PC-9 (cell line): Measurements from ENCODE around the gene BRD1. TPM values are rescaled to one million over a fixed set of nuclear protein-coding genes. Genes with fewer than 3 reads are reported as not detected.

Source experiments
- BruUV-seq: library from RNA; stranded (reverse); fragments of 400-500 nt; replicated peaks from 2 replicates; lab custom pipeline; 2021; lab: Mats Ljungman, UMichigan
- CTCF ChIA-PET: fragments of 300-600 bp; sonication (Branson Sonifier 250); formaldehyde crosslinking; loops from one replicate; lab custom pipeline; 2022; ENCODE audit warnings: antibody characterized with exemption; lab: Charles Lee
- POLR2A ChIA-PET: fragments of 300-600 bp; sonication (Branson Sonifier 250); formaldehyde crosslinking; loops from one replicate; lab custom pipeline; 2022; ENCODE audit warnings: antibody characterized with exemption; ENCODE audit not compliant: unreplicated experiment; lab: Charles Lee
- DNase-seq, 2 experiments: peaks; one replicate each; pipeline versions ENCODE4 v3.0.0 to v3.0.0-alpha.2; 2015 to 2022; ENCODE audit warnings: mixed read lengths in 1 of 2
- H2AFZ ChIP-seq: fragments of 200-600 bp; sonication (generic); 2 replicates; pipeline ENCODE4 v1.8.1; 2017; ENCODE audit warnings: antibody characterized with exemption
- H3F3A ChIP-seq: fragments of 200-600 bp; sonication (generic); 2 replicates; pipeline ENCODE4 v1.8.1; 2017; ENCODE audit warnings: antibody characterized with exemption, mild to moderate bottlenecking, low read depth; ENCODE audit not compliant: insufficient read depth
- H3K27ac ChIP-seq: fragments of 200-600 bp; sonication (generic); 2 replicates; pipeline ENCODE4 v1.6.1; 2016; ENCODE audit warnings: mixed run types
- H3K27me3 ChIP-seq: fragments of 200-600 bp; sonication (generic); 2 replicates; pipeline ENCODE4 v1.6.1; 2016; ENCODE audit warnings: low read depth, mixed run types; ENCODE audit not compliant: insufficient read depth
- H3K36me3 ChIP-seq: fragments of 200-600 bp; sonication (generic); 2 replicates; pipeline ENCODE4 v1.6.1; 2016; ENCODE audit warnings: low read depth, mixed run types
- H3K4me1 ChIP-seq: fragments of 200-600 bp; sonication (generic); replicated peaks from 2 replicates; pipeline ENCODE4 v1.6.1; 2016; ENCODE audit warnings: mixed run types; ENCODE audit not compliant: insufficient read depth
- H3K4me2 ChIP-seq: fragments of 200-600 bp; sonication (generic); 2 replicates; pipeline ENCODE4 v1.6.1; 2017; ENCODE audit warnings: mixed run types
- H3K4me3 ChIP-seq: fragments of 200-600 bp; sonication (generic); 2 replicates; pipeline ENCODE4 v1.6.1; 2016; ENCODE audit warnings: mixed run types
- H3K79me2 ChIP-seq: fragments of 200-600 bp; sonication (generic); 2 replicates; pipeline ENCODE4 v1.6.1; 2017; ENCODE audit warnings: low read depth, mixed run types
- H3K9me2 ChIP-seq: fragments of 200-600 bp; sonication (generic); 2 replicates; pipeline ENCODE4 v1.8.1; 2017; ENCODE audit warnings: mild to moderate bottlenecking; ENCODE audit not compliant: insufficient read depth
- H3K9me3 ChIP-seq: fragments of 200-600 bp; sonication (generic); 2 replicates; pipeline ENCODE4 v1.8.1; 2016; ENCODE audit warnings: low read depth; ENCODE audit not compliant: insufficient read depth
- H4K20me1 ChIP-seq: fragments of 200-600 bp; sonication (generic); 2 replicates; pipeline ENCODE4 v1.8.1; 2017; ENCODE audit not compliant: insufficient read depth
- EZH2 ChIP-seq: fragments of 200-600 bp; sonication (generic); IDR thresholded peaks from 2 replicates; pipeline ENCODE4 v1.8.0; 2017; ENCODE audit warnings: antibody characterized with exemption, low read depth
- intact Hi-C: fragments of 100-400 bp; cut with micrococcal nuclease; formaldehyde crosslinking; loops from one replicate; pipeline ENCODE4 v1.10.0; 2022; ENCODE audit not compliant: unreplicated experiment
- total RNA-seq: library from RNA; stranded (reverse); gene quantifications from 2 replicates; pipeline ENCODE4 v1.2.3, GENCODE V29; 2021
- TF ChIP-seq, protein P1 (sequence below): fragments of 200-600 bp; sonication (generic); conservative IDR thresholded peaks from 2 replicates; pipeline ENCODE4 v1.6.1; 2017; ENCODE audit warnings: mixed run types, antibody characterized with exemption, mild to moderate bottlenecking, moderate library complexity

BRD1 gene
- total RNA-seq, 1 experiment from 2014 or later = 28.5 TPM

GRCh38 chr22:49775867-49776511, 51.7 kb downstream of the BRD1 start:
- Histone ChIP-seq H3K4me1 (no peaks in the 10 kb centered on the region), H3K27ac (no peak overlapping the region), H4K20me1 (peaks cover 55% of the 10 kb centered on the region), H3K79me2 (peaks cover 5% of the 10 kb centered on the region; the same call in 1 of the 2 replicates), H3K4me2 (no peak overlapping the region), H3K4me3 (no peak overlapping the region), H3K9me2 (no peaks in the 10 kb centered on the region), H3K27me3 (no peaks in the 10 kb centered on the region), H3F3A (peaks cover 11% of the 10 kb centered on the region; the same call in 1 of the 2 replicates), H2AFZ (no peak overlapping the region), H3K36me3 (peaks cover 23% of the 10 kb centered on the region; the same call in 1 of the 2 replicates), H3K9me3 (no peaks in the 10 kb centered on the region)
- ChIA-PET CTCF (no interaction called here), POLR2A (interaction anchor here (0.6 kb wide), 1 partner anchor 862 kb away, joined by 4 read pairs; no protein-coding TSS in a partner anchor)
- no TSS peak for BruUV-seq
- TF ChIP-seq, protein P1, sequence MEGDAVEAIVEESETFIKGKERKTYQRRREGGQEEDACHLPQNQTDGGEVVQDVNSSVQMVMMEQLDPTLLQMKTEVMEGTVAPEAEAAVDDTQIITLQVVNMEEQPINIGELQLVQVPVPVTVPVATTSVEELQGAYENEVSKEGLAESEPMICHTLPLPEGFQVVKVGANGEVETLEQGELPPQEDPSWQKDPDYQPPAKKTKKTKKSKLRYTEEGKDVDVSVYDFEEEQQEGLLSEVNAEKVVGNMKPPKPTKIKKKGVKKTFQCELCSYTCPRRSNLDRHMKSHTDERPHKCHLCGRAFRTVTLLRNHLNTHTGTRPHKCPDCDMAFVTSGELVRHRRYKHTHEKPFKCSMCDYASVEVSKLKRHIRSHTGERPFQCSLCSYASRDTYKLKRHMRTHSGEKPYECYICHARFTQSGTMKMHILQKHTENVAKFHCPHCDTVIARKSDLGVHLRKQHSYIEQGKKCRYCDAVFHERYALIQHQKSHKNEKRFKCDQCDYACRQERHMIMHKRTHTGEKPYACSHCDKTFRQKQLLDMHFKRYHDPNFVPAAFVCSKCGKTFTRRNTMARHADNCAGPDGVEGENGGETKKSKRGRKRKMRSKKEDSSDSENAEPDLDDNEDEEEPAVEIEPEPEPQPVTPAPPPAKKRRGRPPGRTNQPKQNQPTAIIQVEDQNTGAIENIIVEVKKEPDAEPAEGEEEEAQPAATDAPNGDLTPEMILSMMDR = no peak
- no peak for TF ChIP-seq EZH2
- no peak for DNase-seq
- intact Hi-C loops = no loop called here

DNA sequence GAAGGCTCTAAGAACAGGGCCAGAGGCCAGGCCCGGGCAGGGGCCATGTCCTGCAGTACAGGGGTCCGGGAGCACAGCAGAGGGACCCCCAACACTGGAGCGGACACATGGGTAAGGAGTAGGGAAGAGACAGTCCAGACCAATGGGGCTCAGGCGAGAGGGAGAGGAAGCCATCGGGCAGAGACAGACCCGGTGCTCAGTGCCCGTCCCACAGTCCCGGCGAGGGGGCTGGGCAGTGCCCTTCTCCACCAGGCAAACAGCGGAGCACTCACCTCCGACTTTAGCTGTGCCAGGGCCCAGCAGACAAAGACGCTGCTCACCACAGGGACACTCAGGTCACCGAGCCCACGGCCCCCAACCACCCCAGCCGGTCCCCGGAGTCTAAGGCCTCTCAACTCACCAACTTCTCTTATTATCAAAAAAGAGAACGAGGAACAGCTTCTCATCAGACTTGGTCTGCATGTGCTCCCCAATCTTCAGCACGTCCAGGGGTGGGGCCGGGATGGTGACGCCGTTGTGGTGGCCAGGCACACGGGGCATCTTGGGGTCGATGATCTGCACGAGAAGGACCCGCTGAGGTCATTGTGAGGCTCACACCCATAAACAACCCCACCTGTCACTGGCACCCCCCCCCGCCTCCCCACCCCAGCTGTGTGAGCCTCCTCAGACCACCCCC, 52.3 kb downstream of the BRD1 start:
- BruUV-seq = no TSS peak
- CTCF ChIA-PET = no interaction called here
- Histone ChIP-seq H3K27me3 (no peaks in the 10 kb centered on the region), H3K9me3 (no peaks in the 10 kb centered on the region), H2AFZ (no peak overlapping the region), H3K4me2 (no peak overlapping the region), H3K9me2 (no peaks in the 10 kb centered on the region), H3F3A (peaks cover 11% of the 10 kb centered on the region; the same call in 1 of the 2 replicates), H4K20me1 (peaks cover 49% of the 10 kb centered on the region), H3K36me3 (peaks cover 23% of the 10 kb centered on the region; the same call in 1 of the 2 replicates), H3K4me1 (no peaks in the 10 kb centered on the region), H3K4me3 (no peak overlapping the region), H3K79me2 (no peaks in the 10 kb centered on the region), H3K27ac (no peak overlapping the region)
- no peak for DNase-seq
- TF ChIP-seq, protein P1 = no peak
- TF ChIP-seq EZH2 = no peak
- POLR2A ChIA-PET = no interaction called here
- intact Hi-C loops = no loop called here

GRCh38 chr22:49774499-49775151, 53.0 kb downstream of the BRD1 start:
- TF ChIP-seq, protein P1 = no peak
- no peak for TF ChIP-seq EZH2
- no TSS peak for BruUV-seq
- Histone ChIP-seq H3K9me3 (no peaks in the 10 kb centered on the region), H4K20me1 (peaks cover 42% of the 10 kb centered on the region), H3K4me2 (no peak overlapping the region), H3F3A (peaks cover 11% of the 10 kb centered on the region; the same call in 1 of the 2 replicates), H3K36me3 (peaks cover 23% of the 10 kb centered on the region; the same call in 1 of the 2 replicates), H3K79me2 (no peaks in the 10 kb centered on the region), H3K27ac (no peak overlapping the region), H3K9me2 (no peaks in the 10 kb centered on the region), H2AFZ (no peak overlapping the region), H3K4me1 (no peaks in the 10 kb centered on the region), H3K4me3 (no peak overlapping the region), H3K27me3 (no peaks in the 10 kb centered on the region)
- ChIA-PET CTCF (no interaction called here), POLR2A (no interaction called here)
- intact Hi-C loops = no loop called here
- DNase-seq = no peak
